Ovary (tissue), 9 donors: ENCODE measurements around the gene TBC1D16. TPM values are rescaled to one million over a fixed set of nuclear protein-coding genes. Genes with fewer than 3 reads are reported as not detected.

Experiments
- DNase-seq, 5 donors: peaks; one replicate each; pipeline ENCODE4 v3.0.0-alpha.2; 2019 to 2020
- H3K27ac ChIP-seq, 2 donors: fragments of 200-600 bp; one replicate each; pipeline versions ENCODE4 v1.5.1 to v1.8.0; 2019 to 2022
- H3K27me3 ChIP-seq: fragments of 200-600 bp; one replicate; pipeline ENCODE4 v1.8.0; 2022
- H3K36me3 ChIP-seq: fragments of 200-600 bp; sonication (generic); one replicate; pipeline ENCODE4 v1.5.1; 2019
- H3K4me1 ChIP-seq: one replicate; pipeline ENCODE4 v1.8.1; 2013; ENCODE audit warnings: mild to moderate bottlenecking, moderate library complexity; ENCODE audit not compliant: insufficient read depth
- H3K4me3 ChIP-seq: fragments of 200-600 bp; sonication (generic); one replicate; pipeline ENCODE4 v1.5.1; 2017
- H3K9me3 ChIP-seq, 2 donors: fragments of 200-600 bp in 1 of 2; sonication (generic) in 1 of 2; one replicate each; pipeline versions ENCODE4 v1.5.1 to v1.8.1; 2013 to 2019; ENCODE audit warnings: mild to moderate bottlenecking in 1 of 2, moderate library complexity in 1 of 2
- CTCF ChIP-seq, 3 donors: fragments of 450-650 bp in 2 of 3; fragments of 200-600 bp in 1 of 3; IDR thresholded peaks; one replicate each; pipeline versions ENCODE4 v1.5.1 to v1.8.0; 2016 to 2022; ENCODE audit warnings: antibody characterized with exemption in 3 of 3, mild to moderate bottlenecking in 1 of 3
- EP300 ChIP-seq: sonication (generic); formaldehyde crosslinking; IDR thresholded peaks from one replicate; pipeline ENCODE4 v1.6.1; 2017; ENCODE audit warnings: antibody characterized with exemption
- POLR2A ChIP-seq: fragments of 450-650 bp; IDR thresholded peaks from one replicate; pipeline ENCODE4 v1.6.1; 2017; ENCODE audit warnings: antibody characterized with exemption, mild to moderate bottlenecking, moderate library complexity
- WGBS, 3 donors: extraction: QIAGEN DNeasy Blood & Tissue Kit in 1 of 3; methylation state at CpG; one replicate each; pipeline versions ENCODE4 v1.1.5 to v1.1.7; 2013 to 2017; 5-methylcytosine and 5-hydroxymethylcytosine counted together
- intact Hi-C, 4 donors: fragments of 100-400 bp; cut with DNase I; formaldehyde crosslinking; loops; one replicate each; pipeline versions ENCODE4 v1.11.0 to v1.15.1; 2022 to 2023
- polyA plus RNA-seq, 2 donors: library from polyadenylated mRNA; stranded (reverse); fragments of 200-250 nt in 1 of 2; fragments of 350-450 nt in 1 of 2; fragmentation: Illumina TruSeq in 1 of 2; extraction: RNeasy Lipid Tissue Mini Kit (QIAGEN cat#74804) in 1 of 2; gene quantifications; one replicate each; pipeline ENCODE4 v1.2.3, GENCODE V29; 2013 to 2014
- total RNA-seq, 7 donors: library from RNA; depleted of rRNA in 2 of 7; stranded (reverse); fragments of >200 nt in 2 of 7; fragmentation: NEBNext Ultra II Directional in 3 of 7; extraction: Animal tissue kit (Norgen Biotek cat#: 25700) in 3 of 7; gene quantifications; one replicate each; pipeline versions ENCODE4 v1.1.0 to v1.2.4, GENCODE V29; 2016 to 2023
- donor health status: DM: no; HTN: no; CAD: no; lungs with moderate emphysema.
- donor health status: DM: no; HTN: no; CAD: no.
- donor health status: Bipolar disorder and iron deficiency.
- donor health status: DM: yes; HTN: yes; CAD: no.
- donor health status: DM: no; HTN: no; CAD: no.
- donor health status: DM: yes; HTN: yes; CAD: no.

The TBC1D16 gene
- total and polyA plus RNA-seq, 9 donors = 9.3 to 40.5 (median 27.1) TPM

- Histone ChIP-seq H3K9me3 (no peaks in the 10 kb centered on the region), H3K27ac (no peak overlapping the region), H3K4me3 (no peak overlapping the region), H3K4me1 (peaks cover 9% of the 10 kb centered on the region), H3K36me3 (no peaks in the 10 kb centered on the region), H3K27me3 (no peaks in the 10 kb centered on the region)
- DNase-seq = peak in 1 of 5 donors; percentile 28
- no peak for TF ChIP-seq CTCF (IDR thresholded peaks at IDR 0.05)
- TF ChIP-seq EP300 = no peak
- TF ChIP-seq POLR2A = no peak
- intact Hi-C loops = no loop called here
- 51 to 66% (median 55%) methylated on average over 30 to 43 of the region's 43 CpGs for WGBS, 3 donors
Measured at GRCh38 chr17:80023481-80024205, 12.0 kb downstream of the TBC1D16 start.

- H3K27ac ChIP-seq = no peak overlapping the region
- no peaks in the 10 kb centered on the region for H3K27me3 ChIP-seq
- TF ChIP-seq EP300 (no peak), CTCF (IDR thresholded peaks at IDR 0.05) (no peak), POLR2A (no peak)
- DNase-seq = no peak
- intact Hi-C loops = no loop called here
- H3K4me3 ChIP-seq = no peak overlapping the region
- H3K36me3 ChIP-seq = no peaks in the 10 kb centered on the region
- H3K4me1 ChIP-seq = peaks cover 7% of the 10 kb centered on the region
- 96 to 98% (median 97%) methylated on average over 2 of the region's 2 CpGs for WGBS, 3 donors
- no peaks in the 10 kb centered on the region for H3K9me3 ChIP-seq
Measured at GRCh38 chr17:80021600-80021999, 14.1 kb downstream of the TBC1D16 start.

GRCh38 chr17:80018917-80019651 lies 16.6 kb downstream of the TBC1D16 start:
- DNase-seq = no peak
- H3K27ac ChIP-seq = no peak overlapping the region
- no peaks in the 10 kb centered on the region for H3K9me3 ChIP-seq
- no peak overlapping the region for H3K4me3 ChIP-seq
- 83 to 86% (median 85%) methylated on average over 21 of the region's 21 CpGs for WGBS, 3 donors
- TF ChIP-seq CTCF (IDR thresholded peaks at IDR 0.05) (no peak), POLR2A (no peak), EP300 (no peak)
- H3K4me1 ChIP-seq = peaks cover 1% of the 10 kb centered on the region
- intact Hi-C loops = no loop called here
- no peaks in the 10 kb centered on the region for H3K27me3 ChIP-seq
- H3K36me3 ChIP-seq = no peaks in the 10 kb centered on the region

GRCh38 chr17:80017226-80018010 lies 18.3 kb downstream of the TBC1D16 start:
- Histone ChIP-seq H3K4me3 (no peak overlapping the region), H3K27me3 (no peaks in the 10 kb centered on the region), H3K9me3 (no peaks in the 10 kb centered on the region), H3K27ac (no peak overlapping the region), H3K4me1 (no peaks in the 10 kb centered on the region), H3K36me3 (no peaks in the 10 kb centered on the region)
- 93 to 96% (median 96%) methylated on average over 18 of the region's 18 CpGs for WGBS, 3 donors
- intact Hi-C loops = no loop called here
- no peak for DNase-seq
- TF ChIP-seq CTCF (IDR thresholded peaks at IDR 0.05) (no peak), EP300 (no peak), POLR2A (no peak)
